NCI-H460 (cell line): Measurements from ENCODE around the gene NR1D1. TPM values are rescaled to one million over a fixed set of nuclear protein-coding genes. Genes with fewer than 3 reads are reported as not detected.
"Not testable (repeated sequence)": the region's sequence is repeated elsewhere in the genome, so short reads cannot be mapped to it uniquely, and the experiment has no call there.

Experiments used
- DNase-seq: peaks from one replicate; pipeline ENCODE4 v3.0.0-alpha.2; 2016; ENCODE audit warnings: low read depth; ENCODE audit errors: extremely low read depth
- polyA plus RNA-seq: library from polyadenylated mRNA; depleted of rRNA; stranded (reverse); fragments of >200 nt; gene quantifications from 2 replicates; pipeline ENCODE4 v1.2.3, GENCODE V29; 2014; cell fraction: nucleus; rRNA removed
- total RNA-seq: library from RNA; depleted of rRNA; stranded (reverse); fragments of >200 nt; shearing (Covaris generic); gene quantifications from 2 replicates; pipeline ENCODE4 v1.2.3, GENCODE V29; 2014; rRNA removed

The NR1D1 gene
- 4.2 and 4.7 TPM in 2 replicates for total RNA-seq
- polyA plus RNA-seq: 2.4 and 2.5 TPM in 2 replicates

- DNase-seq: no peak
Observed at GRCh38 chr17:40100419-40100668, at the start of gene NR1D1. NR1D1 (minus strand) TSS chr17:40100589; CDS start chr17:40100094, 495 bp downstream.

- DNase-seq: no peak
Observed at GRCh38 chr17:40148527-40148926, 48.1 kb upstream of the NR1D1 start.

- DNase-seq: no peak
Observed at GRCh38 chr17:40145476-40145875, 45.1 kb upstream of the NR1D1 start.

- DNase-seq: not testable (repeated sequence)
Observed at GRCh38 chr17:40143166-40143565, 42.8 kb upstream of the NR1D1 start.

GRCh38 chr17:40139566-40140058, 39.2 kb upstream of the NR1D1 start:
- DNase-seq: no peak

GRCh38 chr17:40135817-40136216, 35.4 kb upstream of the NR1D1 start:
- DNase-seq: no peak

GRCh38 chr17:40134184-40134583, 33.8 kb upstream of the NR1D1 start:
- no peak for DNase-seq

GRCh38 chr17:40130352-40131042, 30.1 kb upstream of the NR1D1 start:
- no peak for DNase-seq

GRCh38 chr17:40129498-40129897, 29.1 kb upstream of the NR1D1 start:
- DNase-seq: no peak

- DNase-seq: no peak
Observed at GRCh38 chr17:40124279-40125141, 24.1 kb upstream of the NR1D1 start.

GRCh38 chr17:40123811-40124114, 23.4 kb upstream of the NR1D1 start:
- no peak for DNase-seq

- DNase-seq: no peak
Observed at GRCh38 chr17:40122999-40123810, 22.8 kb upstream of the NR1D1 start.

- DNase-seq: no peak
Observed at GRCh38 chr17:40122136-40122998, 22.0 kb upstream of the NR1D1 start.

GRCh38 chr17:40121181-40122135, 21.1 kb upstream of the NR1D1 start, which contains the start of gene MSL1:
MSL1 (plus strand) TSS chr17:40121971; CDS start chr17:40122613, 642 bp downstream.
- peak; percentile 77 for DNase-seq

GRCh38 chr17:40115101-40115436, 14.7 kb upstream of the NR1D1 start:
- DNase-seq: no peak

- no peak for DNase-seq
Observed at GRCh38 chr17:40113907-40114245, 13.5 kb upstream of the NR1D1 start.

- peak; percentile 95 for DNase-seq
Observed at GRCh38 chr17:40113110-40113906, 12.9 kb upstream of the NR1D1 start.

- DNase-seq: no peak
Observed at GRCh38 chr17:40112718-40113109, 12.3 kb upstream of the NR1D1 start.
